ENCODE measurements around the gene PLCD1.
A peak's percentile ranks its signal among the peaks of the same experiment; 100 is the strongest.
"Not testable (repeated sequence)": the region's sequence is repeated elsewhere in the genome, so short reads cannot be mapped to it uniquely, and the experiment has no call there.

Gene PLCD1

DNA sequence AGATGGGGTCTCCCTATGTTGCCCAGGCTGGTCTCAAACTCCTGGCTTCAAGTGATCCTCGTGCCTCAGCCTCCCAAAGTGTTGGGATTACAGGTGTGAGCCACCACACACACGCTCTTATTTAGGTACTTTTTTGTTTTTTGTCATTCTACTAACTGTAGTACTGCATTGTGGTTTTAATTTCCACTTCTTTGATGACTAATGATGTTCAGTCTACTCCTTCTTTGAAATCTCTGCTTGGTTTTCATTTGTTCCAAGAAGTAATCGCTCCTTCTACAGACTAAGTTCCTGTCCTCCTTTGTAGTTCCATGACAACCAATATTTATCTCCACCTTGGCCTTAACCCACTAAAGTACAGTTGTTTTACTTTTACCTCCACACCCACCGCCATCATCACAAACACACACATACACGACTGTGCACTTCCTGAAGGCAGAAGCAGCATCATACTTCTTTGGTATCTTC, 9.0 kb upstream of the PLCD1 start:
- FAIRE-seq: no peak
- DNase-seq (ENCODE audit: low spot score): no peak

DNA sequence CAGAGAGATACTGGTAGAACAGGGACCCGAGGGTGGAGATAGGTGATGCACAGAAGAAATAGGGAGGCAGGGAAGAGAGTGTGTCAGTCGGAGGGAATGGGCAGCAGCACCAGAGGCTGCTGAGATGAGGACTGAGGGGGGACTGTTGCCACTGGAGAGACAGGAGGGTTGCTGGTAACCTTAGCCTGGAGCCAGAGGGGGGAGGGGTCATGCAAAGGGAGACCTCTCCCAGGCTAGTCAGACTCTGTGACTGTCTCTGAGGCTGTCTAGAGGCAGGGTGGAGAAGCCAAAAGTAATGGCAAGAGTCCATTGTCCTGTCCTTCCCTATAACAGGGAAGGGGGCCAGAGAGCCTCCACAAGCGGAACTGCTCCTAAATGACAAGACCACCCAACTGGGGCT, 7.5 kb upstream of the PLCD1 start:
- DNase-seq (ENCODE audit: low spot score) (no peak), FAIRE-seq (no peak)

DNA sequence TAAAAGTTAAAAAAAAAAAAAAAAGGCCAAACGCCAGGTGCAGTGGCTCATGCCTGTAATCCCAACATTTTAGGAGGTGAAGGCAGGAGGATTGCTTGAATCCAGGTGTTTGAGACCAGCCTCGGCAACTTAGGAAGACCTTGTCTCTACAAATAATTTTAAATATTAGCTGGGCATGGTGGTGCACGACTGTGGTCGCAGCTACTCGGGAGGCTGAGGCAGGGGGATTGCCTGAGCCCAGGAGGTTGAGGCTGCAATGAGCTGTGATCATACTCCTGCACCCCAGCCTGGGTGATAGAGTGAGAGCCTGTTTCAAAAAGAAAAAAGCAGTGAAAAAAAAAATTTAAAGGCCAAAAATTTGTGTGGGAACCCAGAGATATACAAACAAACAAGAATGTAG, 6.8 kb upstream of the PLCD1 start:
- FAIRE-seq (no peak), DNase-seq (ENCODE audit: low spot score) (no peak)

DNA sequence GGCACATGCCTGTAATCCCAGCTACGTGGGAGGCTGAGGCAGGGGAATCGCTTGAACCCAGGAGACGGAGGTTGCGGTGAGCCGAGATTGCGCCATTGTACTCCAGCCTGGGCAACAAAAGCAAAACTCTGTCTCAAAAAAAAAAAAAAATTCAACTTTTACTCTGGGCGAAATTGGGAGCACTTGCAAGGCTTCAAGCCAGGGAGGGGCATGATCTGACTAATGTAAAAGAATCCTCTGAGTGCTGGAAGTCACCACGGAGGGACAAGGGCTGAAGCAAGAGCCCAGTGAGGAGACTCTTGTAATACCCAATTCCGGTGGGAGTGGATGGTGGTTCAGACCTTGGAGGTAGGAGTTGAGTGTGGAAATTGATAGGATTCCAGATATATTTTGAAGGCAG, 4.9 kb upstream of the PLCD1 start:
- DNase-seq (ENCODE audit: low spot score); FAIRE-seq: not testable (repeated sequence)

DNA sequence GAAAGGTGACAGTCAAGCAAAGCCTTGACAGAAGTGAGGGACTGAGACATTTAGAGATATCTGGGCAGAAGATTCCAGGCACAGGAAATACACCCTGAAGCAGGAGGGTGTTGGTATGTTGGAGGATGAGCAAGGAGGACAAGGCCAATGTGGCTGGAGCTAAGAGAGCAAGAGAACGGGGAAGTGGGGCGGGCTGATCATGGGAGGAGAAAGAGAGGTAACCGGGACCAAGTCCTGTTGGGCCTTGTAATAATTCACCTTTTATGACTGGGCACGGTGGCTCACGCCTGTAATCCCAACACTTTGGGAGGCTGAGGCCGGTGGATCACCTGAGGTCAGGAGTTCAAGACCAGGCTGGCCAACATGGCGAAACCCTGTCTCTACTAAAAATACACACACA, 4.1 kb upstream of the PLCD1 start:
- DNase-seq (ENCODE audit: low spot score); FAIRE-seq: not testable (repeated sequence)

DNA sequence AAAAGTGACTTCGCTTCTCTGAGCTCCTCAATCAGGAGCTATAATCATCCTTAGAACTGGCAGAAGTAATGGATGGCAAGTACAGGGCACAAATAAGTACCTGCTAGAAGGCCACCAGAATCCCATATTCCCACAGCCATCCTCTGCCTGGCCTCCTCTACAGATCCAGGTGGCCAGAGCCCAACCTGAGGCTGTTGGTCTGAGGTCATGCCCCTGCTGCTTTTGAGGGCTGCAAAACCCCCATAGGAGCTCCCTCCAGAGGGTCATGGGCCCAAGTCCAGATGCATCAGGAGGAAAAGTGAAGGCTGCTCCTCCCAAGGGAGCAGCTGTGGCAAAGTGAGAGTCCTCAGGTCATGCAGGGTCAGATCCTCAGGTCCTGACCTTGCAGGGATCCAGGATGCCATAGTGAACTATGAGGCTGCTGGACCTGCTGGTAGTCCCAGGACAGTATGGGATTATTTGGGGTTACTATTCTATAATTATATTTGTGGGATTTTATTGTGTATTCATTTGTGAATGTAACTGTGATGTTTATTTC, 3.0 kb upstream of the PLCD1 start:
- no peak for DNase-seq (ENCODE audit: low spot score)
- FAIRE-seq: no peak

DNA sequence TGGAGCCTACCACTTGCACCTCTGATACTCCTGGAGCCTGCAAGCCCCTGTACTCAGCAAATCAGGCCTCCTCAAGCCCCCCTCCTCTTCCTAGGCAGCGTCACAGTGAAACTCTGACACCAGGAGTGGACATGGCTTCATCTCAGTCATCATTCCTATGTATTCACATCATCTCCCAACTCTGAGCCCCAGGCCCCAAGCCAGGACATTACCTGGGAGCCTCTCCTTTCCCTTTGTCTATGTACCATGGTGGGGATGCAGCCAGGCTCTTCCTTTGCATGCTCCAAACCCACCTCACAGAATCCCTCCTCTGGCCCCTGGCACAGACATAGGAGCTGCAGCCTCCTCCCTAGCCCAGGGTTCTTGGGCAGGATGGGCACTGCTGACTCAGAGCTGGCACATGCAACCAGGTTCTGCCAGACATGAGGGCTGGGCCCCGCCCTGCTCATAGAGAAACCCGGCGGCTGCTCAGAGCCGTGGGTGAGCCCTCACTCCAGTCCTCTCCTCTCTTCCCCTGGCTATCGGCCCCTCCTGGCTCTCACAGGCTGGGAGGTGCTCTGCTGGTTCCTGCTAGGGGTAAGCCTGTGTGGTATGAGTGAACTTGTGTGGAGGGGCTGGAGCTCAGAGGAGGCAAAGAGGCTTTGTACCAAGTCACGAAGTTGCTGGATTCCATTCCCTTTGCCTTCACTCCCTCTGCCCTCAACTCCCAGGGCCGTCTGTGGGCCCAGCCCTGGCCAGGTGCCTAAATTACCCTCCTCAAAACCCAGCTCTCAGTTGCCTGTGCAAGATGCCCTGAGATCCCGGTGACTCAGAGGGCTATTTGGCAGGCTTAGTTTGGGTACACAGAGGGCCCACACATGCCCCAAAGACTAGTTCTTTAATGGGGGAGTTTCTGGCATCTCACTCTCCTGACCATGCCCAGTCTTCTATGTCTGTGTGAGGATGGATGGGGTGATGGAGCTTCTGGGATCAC, 1.9 kb upstream of the PLCD1 start:
- FAIRE-seq: peak; percentile 73
- peak; percentile 82 for DNase-seq (ENCODE audit: low spot score)

DNA sequence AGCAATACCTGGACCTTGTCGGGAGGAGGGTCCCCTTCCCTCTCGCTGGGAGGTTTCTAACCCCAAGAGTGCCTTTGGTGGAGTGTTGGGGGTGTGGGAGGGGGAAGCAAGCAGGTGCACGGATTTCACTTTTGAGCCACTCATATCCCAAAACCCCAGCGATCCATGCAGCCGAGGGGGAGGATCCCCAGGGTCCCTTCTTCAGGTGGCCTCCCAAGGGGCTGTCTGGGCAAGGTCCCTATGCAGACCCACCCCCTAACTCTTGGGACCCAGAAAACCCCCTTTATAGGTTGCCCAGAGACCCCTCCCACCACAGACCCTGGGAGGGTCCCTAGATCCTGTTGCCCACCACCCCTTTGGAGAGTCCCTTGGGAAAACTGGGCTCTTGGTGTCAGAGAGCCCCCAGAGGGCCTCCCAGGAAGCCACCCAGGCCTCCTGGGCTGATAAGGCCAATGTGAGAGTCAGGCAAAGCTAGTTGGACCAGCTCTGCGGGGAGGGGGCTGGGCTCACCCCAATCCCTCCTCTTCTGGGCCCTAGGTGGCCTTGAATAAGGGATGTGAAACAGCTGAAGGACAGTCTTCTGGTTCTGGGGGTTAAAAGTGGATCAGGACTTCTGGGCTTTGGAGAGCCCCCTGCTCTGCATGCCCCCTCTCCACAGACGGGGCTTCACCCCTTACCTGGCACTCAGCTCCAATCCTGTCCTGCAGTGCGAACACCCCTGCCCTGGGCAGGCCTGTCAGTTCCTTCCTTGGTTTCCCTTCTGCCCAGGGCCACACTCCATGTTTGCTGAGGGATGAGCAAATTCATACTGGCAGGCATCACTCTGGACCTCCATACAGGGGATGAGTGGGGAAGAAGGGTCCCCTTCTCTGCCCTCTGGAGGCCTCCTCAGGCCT, 932 bp upstream of the PLCD1 start:
- FAIRE-seq (peak; percentile 32), DNase-seq (ENCODE audit: low spot score) (no peak)

DNA sequence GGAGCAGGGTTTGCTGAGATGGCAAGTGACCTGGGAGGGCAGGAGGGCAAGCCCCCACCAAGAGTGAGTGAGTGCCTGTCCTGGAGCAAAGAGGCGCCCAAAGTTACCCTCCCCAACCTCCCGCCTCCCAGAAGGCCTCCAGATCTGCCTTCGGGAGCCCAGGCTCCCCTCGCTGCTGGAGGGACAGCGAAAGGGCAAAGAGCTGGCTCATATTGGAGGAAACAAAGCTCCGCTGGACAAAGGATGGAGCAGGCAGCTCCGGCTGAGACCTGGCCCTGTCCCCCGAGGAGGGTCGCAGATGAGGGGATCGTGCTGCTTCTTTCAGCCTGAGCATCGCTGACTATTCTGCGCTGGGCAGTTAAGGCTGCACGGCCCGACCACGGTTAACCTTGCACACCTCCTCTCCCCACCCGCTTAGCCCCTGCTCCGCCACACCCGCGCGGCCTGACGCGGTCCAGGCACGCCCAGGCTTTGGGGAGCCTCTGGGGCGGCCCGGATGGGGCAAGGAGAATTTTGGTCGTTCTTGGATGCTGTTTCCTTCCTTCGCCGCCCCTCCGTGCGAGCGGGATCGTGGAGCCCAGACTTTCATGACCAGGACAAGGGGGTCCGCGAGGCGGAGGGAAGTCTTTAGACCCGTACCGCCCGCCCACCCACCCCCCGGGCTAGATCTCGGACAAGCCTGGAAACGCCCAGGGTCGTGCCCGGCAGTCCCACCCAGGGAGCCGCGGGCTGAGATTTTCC, 651 bp downstream of the PLCD1 start:
- DNase-seq (ENCODE audit: low spot score) (no peak), FAIRE-seq (no peak)

DNA sequence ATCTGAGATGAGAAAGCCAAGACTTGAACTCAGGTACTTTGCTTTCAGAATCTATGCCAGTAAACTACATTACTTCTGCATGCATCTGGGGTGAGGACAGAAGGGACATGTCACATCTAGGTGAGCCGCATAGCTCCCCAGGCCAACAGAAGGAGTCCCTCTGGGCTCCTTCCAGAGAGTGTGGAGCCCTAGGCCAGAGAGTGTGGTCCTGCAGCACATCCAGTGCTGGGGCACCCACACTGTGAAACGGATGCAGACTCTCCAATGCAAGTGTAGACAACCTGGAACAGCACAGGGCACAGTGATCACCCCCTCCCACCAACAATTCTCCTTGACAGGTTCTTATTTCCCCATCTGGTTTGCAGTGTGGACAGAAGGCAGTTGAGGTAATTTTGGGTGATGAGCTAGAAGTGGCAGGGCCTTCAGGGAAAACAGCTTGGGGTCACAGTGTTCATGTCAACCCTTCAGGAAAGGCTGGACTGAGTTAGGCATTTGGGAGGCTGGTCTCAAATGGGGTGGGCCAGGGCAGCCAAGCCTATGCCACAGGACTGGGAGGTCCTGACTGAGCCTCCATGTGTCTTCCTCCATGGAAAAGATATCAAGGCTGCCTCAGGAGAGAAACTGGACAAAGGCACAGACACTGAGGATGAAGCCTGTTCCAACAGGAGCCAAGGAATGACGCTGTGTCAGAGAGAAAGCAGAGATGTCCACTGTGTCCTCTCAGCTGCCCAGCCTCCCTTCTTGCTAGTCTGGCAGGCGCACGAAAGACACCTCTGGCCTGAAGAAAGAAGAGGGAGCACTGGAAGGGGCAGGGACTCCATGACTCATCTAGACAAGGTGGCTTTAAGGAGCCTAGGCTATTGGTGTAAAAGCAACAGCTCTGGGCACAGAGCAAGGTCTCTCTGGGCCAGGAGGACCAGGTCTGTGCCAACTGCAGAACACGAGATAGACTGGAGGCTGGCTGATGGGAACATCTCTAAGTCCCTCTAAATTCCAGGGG, 1.7 kb downstream of the PLCD1 start:
- DNase-seq (ENCODE audit: low spot score): no peak
- no peak for FAIRE-seq

DNA sequence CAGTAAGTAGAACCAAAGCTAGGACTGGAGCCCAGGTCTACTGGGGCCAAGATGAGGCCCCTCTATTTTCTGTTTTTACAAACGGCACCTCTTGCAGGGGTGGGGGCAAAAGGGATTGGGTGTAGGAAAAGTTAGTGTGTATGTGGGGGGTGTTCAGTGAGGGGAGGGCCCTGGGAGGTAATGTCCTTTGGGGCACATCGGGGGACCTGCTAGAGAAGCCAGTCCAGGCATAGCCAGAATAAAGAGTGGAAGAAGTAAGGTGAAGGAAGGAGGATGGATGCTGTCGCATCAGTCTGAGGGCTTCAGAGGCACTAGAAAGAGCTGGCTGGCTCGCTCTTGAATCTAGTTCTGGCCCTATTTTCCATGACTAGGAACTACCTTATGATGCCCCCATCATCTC, 2.6 kb downstream of the PLCD1 start:
- FAIRE-seq (no peak), DNase-seq (ENCODE audit: low spot score) (no peak)

DNA sequence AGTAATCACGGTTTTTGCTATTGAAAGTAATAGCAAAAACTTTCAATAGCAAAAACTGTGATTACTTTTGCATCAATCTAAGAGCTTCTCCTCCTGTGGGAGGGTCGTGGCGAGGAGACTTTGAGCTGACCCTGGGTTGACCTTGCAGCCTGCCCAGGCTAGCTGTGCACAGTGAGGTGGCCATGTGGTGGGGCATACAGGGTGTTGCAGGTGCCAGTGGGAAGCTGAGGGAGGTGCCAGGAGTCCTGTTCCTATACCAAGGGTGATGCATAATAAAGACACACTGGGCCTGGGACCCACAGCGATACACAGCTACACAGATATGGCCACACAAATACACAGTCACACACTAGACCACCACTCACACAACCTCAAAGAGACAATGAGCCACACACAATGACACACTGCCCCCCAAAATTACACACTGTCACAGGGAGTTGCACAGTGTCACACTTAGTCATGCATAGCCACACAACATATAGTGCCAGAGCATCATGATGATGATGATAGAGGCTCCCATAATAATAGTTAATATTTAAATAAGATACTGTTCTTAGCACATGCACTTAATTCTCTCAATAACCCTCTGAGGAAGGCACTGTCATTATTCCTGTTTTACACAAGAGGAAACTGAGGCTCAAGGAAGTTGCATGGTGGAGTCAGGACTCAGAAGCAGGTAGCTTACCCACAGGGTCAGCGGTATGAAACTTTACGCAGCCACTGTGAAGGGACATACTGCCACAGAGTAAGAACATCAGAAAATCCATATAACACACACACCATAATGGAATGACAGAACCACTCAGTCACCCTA, 6.3 kb downstream of the PLCD1 start:
- no peak for FAIRE-seq

DNA sequence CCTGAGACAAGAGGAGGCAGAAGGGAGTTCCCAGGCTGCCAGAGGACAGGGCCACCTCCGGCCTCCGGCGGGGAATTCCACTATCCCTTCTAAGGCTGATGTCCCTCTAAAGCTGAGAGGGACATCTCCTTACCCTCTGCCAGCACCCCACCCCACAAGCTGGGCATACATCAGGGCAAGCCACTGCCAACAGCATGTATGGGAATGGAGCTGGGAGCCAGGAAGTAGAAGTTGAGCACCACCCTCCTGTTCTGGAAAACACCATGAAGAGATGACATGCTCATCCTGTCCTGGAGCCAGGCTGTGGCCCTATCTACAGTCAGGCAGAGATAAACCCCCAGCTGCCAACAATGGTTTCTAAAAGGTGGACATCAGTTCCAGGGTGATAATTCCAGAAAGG, 7.1 kb downstream of the PLCD1 start:
- FAIRE-seq (no peak), DNase-seq (ENCODE audit: low spot score) (no peak)

More for the DNA sequence above, 6.3 kb downstream of the PLCD1 start:
- no peak for DNase-seq (ENCODE audit: low spot score)

DNA sequence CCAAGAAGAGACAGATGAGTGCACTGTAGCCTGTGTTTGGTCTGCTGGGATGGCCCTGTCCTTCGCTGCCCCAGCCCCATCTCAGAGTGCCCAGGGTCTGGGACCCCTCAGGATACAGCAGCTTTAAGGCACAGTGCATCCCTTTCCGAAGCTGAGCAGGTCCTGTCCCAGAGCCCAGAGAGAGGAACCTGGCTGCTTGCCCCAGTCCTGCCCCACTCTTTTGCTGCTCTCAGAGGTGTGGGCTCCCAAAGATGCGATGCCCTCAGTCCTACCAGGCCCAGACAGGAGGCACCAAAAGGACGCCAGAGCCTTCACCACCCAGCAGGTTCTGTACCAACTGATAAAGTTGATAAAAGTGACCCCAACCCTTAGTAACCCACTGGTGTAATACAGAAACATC, 8.2 kb downstream of the PLCD1 start:
- FAIRE-seq: no peak

DNA sequence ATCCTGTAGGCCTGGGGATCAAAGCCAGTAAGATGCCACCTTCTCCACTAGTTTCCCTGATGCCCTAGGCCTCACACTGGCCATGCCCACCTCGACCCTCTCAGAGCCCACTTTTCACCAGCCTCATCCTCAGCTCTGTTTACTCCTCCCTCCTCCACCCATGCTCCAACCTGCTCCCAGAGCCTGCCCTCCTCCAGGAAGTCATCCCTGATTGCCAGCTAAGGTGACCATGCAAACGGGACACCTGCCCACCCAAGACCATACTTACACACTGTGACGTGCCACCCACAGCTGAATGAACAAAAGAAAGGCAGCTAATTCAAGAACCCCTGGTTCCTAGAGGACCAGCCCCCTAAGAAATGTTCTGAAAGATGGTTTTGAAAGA, 9.1 kb downstream of the PLCD1 start:
- FAIRE-seq (peak; percentile 27), DNase-seq (ENCODE audit: low spot score) (no peak)

More for the DNA sequence above, 8.2 kb downstream of the PLCD1 start:
- no peak for DNase-seq (ENCODE audit: low spot score)

DNA sequence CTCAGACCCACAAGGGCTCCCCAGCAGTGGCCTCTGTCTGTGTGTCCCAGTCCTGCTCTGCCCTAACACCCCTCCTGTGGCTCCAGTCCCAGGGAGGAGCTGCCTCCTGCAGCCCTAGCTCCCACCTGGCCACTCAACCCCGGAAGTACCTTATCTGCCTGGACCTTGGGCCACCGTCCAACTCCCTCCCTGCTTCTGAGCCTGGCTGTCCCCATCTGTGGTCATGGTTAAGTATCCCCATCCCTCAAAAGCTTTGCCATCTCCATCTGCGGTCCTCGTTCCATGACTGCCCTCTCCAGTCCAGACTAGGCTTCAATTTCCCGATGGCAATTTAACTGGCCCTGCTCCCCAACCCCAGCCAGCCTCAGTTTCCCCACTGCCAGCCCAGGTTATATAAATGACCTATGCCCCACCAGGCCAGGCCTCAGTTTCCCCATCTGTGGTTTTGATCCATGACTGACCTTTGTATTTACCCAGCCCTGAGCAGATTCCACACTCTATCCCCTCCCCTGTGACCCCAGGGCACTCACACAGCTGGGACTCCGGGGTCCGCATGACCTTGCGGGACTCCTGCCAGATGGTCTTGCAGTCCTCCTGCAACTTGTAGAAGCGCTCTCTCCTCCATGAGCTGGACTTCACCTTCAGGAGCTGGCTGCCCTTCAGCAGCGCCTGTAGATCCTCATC, 9.6 kb downstream of the PLCD1 start:
- FAIRE-seq: no peak
- DNase-seq (ENCODE audit: low spot score): no peak

DNA sequence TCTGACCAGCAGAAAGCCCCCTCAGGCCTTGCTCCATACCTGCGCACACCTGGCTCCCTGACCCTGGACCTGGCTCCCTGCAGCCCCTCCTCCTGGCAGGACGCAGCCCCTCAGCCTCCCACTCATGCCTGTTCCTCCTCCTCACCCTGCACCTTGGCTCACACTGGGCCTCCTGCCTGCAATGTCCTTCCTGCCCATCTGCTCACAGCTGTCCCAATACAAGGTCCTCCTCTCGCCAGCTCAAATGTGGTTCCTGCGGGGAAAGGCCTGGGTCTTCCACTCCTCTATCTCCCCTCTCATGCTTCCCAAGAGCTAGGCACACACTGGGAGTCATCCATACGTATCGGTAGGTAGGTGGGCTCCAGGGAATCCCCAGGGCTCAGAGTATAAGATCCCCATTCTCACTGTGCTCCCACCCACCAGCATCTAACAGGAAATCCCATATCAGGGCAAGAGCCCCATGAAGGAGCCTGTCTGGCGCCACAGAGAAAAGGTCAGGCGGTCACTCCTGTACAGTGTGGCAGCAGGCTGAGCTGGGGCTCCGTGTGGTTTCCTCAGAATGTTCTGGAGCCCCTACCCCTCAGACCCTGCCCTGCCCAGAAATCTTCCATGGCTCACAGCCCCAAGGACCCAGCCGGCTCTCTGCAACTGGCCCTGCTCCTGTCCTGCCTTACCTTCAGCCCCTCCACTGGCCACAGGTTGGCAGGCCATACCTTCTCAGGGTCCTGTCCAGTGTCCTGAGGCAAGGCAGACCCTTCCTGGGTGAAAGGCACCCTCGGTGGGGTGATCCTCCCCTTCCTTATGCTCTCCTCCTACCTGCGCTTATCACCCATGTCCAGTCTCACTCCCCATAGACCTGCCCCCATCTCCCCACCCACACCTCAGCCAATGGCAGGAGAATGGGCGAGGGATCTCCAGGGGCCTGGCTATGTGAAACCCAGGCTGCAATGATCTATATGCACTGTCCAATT, 10.9 kb downstream of the PLCD1 start:
- DNase-seq (ENCODE audit: low spot score) (no peak), FAIRE-seq (no peak)
